Neural cell (in vitro differentiated cells): ENCODE results near the gene PEX13.

ENCODE experiments used
- EP300 ChIP-seq: fragments of 450-650 bp; conservative IDR thresholded peaks from 2 replicates; pipeline ENCODE4 v1.6.1; 2014; ENCODE audit warnings: antibody characterized with exemption, mild to moderate bottlenecking, moderate library complexity; ENCODE audit not compliant: poor library complexity, severe bottlenecking
- EZH2 ChIP-seq: fragments of 200-600, 300-800 bp; shearing (Covaris generic), sonication (generic); IDR thresholded peaks from 2 replicates; pipeline ENCODE4 v1.6.1; 2014; ENCODE audit warnings: antibody characterized with exemption, low read length, borderline replicate concordance, mild to moderate bottlenecking; ENCODE audit not compliant: insufficient read depth, poor library complexity, severe bottlenecking
- MXI1 ChIP-seq: fragments of 450-650 bp; conservative IDR thresholded peaks from 2 replicates; pipeline ENCODE4 v1.6.1; 2014; ENCODE audit warnings: antibody characterized with exemption, mild to moderate bottlenecking; ENCODE audit not compliant: poor library complexity, severe bottlenecking
- POLR2AphosphoS5 ChIP-seq: IDR thresholded peaks from 2 replicates; pipeline ENCODE4 v1.6.1; 2012
- RAD21 ChIP-seq: fragments of 450-650 bp; conservative IDR thresholded peaks from 2 replicates; pipeline ENCODE4 v1.6.1; 2014; ENCODE audit warnings: antibody characterized with exemption, mild to moderate bottlenecking, moderate library complexity
- SMC3 ChIP-seq: fragments of 450-650 bp; conservative IDR thresholded peaks from 2 replicates; pipeline ENCODE4 v1.6.1; 2014; ENCODE audit warnings: antibody characterized with exemption, mild to moderate bottlenecking, moderate library complexity; ENCODE audit not compliant: poor library complexity
- TAF1 ChIP-seq: IDR thresholded peaks from 2 replicates; pipeline ENCODE4 v1.6.1; 2012; ENCODE audit warnings: low read depth
- TF ChIP-seq, protein P1 (sequence below): fragments of 450-650 bp; IDR thresholded peaks from 2 replicates; pipeline ENCODE4 v1.5.1; 2014; ENCODE audit warnings: antibody characterized with exemption, mild to moderate bottlenecking, moderate library complexity; ENCODE audit not compliant: poor library complexity, severe bottlenecking
- TF ChIP-seq, protein P2 (sequence below): IDR thresholded peaks from 2 replicates; pipeline ENCODE4 v1.6.1; 2012; ENCODE audit warnings: borderline replicate concordance

DNA sequence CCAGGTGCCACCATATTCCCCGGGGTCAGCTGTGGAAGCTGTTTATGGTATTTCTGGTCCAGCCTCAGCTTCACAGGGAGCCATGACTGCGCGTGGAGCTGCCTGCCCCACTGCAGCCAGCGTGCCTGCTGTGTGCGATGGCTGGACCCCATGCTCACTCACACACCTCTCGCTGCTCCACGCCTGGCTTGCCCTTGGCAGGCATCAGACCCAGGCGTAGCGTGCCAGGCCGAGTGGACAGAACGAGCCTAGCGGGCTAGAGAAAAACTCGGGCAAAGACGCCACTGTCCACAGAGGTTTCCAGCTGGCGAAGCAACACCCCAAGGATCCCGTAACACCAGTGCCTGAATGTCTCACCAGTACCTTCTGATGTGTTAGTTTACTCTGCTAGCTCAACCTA, 42.9 kb upstream of the PEX13 start:
- TF ChIP-seq EZH2 (no peak), RAD21 (no peak), POLR2AphosphoS5 (no peak), EP300 (no peak), TAF1 (no peak), MXI1 (no peak), SMC3 (no peak)
- TF ChIP-seq, protein P1, sequence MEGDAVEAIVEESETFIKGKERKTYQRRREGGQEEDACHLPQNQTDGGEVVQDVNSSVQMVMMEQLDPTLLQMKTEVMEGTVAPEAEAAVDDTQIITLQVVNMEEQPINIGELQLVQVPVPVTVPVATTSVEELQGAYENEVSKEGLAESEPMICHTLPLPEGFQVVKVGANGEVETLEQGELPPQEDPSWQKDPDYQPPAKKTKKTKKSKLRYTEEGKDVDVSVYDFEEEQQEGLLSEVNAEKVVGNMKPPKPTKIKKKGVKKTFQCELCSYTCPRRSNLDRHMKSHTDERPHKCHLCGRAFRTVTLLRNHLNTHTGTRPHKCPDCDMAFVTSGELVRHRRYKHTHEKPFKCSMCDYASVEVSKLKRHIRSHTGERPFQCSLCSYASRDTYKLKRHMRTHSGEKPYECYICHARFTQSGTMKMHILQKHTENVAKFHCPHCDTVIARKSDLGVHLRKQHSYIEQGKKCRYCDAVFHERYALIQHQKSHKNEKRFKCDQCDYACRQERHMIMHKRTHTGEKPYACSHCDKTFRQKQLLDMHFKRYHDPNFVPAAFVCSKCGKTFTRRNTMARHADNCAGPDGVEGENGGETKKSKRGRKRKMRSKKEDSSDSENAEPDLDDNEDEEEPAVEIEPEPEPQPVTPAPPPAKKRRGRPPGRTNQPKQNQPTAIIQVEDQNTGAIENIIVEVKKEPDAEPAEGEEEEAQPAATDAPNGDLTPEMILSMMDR = no peak
- TF ChIP-seq, protein P2, sequence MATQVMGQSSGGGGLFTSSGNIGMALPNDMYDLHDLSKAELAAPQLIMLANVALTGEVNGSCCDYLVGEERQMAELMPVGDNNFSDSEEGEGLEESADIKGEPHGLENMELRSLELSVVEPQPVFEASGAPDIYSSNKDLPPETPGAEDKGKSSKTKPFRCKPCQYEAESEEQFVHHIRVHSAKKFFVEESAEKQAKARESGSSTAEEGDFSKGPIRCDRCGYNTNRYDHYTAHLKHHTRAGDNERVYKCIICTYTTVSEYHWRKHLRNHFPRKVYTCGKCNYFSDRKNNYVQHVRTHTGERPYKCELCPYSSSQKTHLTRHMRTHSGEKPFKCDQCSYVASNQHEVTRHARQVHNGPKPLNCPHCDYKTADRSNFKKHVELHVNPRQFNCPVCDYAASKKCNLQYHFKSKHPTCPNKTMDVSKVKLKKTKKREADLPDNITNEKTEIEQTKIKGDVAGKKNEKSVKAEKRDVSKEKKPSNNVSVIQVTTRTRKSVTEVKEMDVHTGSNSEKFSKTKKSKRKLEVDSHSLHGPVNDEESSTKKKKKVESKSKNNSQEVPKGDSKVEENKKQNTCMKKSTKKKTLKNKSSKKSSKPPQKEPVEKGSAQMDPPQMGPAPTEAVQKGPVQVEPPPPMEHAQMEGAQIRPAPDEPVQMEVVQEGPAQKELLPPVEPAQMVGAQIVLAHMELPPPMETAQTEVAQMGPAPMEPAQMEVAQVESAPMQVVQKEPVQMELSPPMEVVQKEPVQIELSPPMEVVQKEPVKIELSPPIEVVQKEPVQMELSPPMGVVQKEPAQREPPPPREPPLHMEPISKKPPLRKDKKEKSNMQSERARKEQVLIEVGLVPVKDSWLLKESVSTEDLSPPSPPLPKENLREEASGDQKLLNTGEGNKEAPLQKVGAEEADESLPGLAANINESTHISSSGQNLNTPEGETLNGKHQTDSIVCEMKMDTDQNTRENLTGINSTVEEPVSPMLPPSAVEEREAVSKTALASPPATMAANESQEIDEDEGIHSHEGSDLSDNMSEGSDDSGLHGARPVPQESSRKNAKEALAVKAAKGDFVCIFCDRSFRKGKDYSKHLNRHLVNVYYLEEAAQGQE = no peak
